A172 (cell line): Measurements from ENCODE around the gene AIG1. TPM values are rescaled to one million over a fixed set of nuclear protein-coding genes. Genes with fewer than 3 reads are reported as not detected.
A peak's percentile ranks its signal among the peaks of the same experiment; 100 is the strongest.

ENCODE experiments used
- DNase-seq: peaks from one replicate; pipeline ENCODE4 v3.0.0-alpha.2; 2015; ENCODE audit warnings: low spot score
- total RNA-seq: library from RNA; depleted of rRNA; stranded (reverse); fragments of >200 nt; shearing (Covaris generic); gene quantifications from 2 replicates; pipeline ENCODE4 v1.2.3, GENCODE V29; 2014

AIG1 gene
- total RNA-seq, 1 experiment from 2014 or later = 73.0 TPM

- DNase-seq = no peak
Measured at GRCh38 chr6:143195349-143195845, 134.7 kb downstream of the AIG1 start.

GRCh38 chr6:143196525-143197225 is 136.0 kb downstream of the AIG1 start:
- peak; percentile 29 for DNase-seq

- DNase-seq = no peak
Measured at GRCh38 chr6:143197377-143197776, 136.7 kb downstream of the AIG1 start.

- no peak for DNase-seq
Measured at GRCh38 chr6:143198312-143198711, 137.6 kb downstream of the AIG1 start.

GRCh38 chr6:143199291-143199690 is 138.6 kb downstream of the AIG1 start:
- DNase-seq = no peak

GRCh38 chr6:143200167-143200770 is 139.6 kb downstream of the AIG1 start:
- DNase-seq = no peak

- no peak for DNase-seq
Measured at GRCh38 chr6:143204045-143204444, 143.4 kb downstream of the AIG1 start.

GRCh38 chr6:143205131-143205535 is 144.4 kb downstream of the AIG1 start:
- no peak for DNase-seq

GRCh38 chr6:143205585-143205984 is 144.9 kb downstream of the AIG1 start:
- no peak for DNase-seq

GRCh38 chr6:143205991-143206390 is 145.3 kb downstream of the AIG1 start:
- no peak for DNase-seq

- DNase-seq = no peak
Measured at GRCh38 chr6:143206550-143206949, 145.9 kb downstream of the AIG1 start.

- no peak for DNase-seq
Measured at GRCh38 chr6:143210420-143210819, 149.7 kb downstream of the AIG1 start.

GRCh38 chr6:143213859-143214376 is 153.2 kb downstream of the AIG1 start:
- DNase-seq = no peak

GRCh38 chr6:143215363-143215762 is 154.7 kb downstream of the AIG1 start:
- DNase-seq = peak; percentile 10

- DNase-seq = no peak
Measured at GRCh38 chr6:143215771-143216170, 155.1 kb downstream of the AIG1 start.

- DNase-seq = no peak
Measured at GRCh38 chr6:143218233-143218632, 157.5 kb downstream of the AIG1 start.

- no peak for DNase-seq
Measured at GRCh38 chr6:143221698-143222097, 161.0 kb downstream of the AIG1 start.

- no peak for DNase-seq
Measured at GRCh38 chr6:143222310-143222709, 161.6 kb downstream of the AIG1 start.

- no peak for DNase-seq
Measured at GRCh38 chr6:143222801-143223231, 162.1 kb downstream of the AIG1 start.

- no peak for DNase-seq
Measured at GRCh38 chr6:143223895-143224294, 163.2 kb downstream of the AIG1 start.

- DNase-seq = no peak
Measured at GRCh38 chr6:143224516-143224915, 163.8 kb downstream of the AIG1 start.

GRCh38 chr6:143225929-143226328 is 165.2 kb downstream of the AIG1 start:
- no peak for DNase-seq

- DNase-seq = no peak
Measured at GRCh38 chr6:143227675-143228074, 167.0 kb downstream of the AIG1 start.
